ENCODE data around the gene TNFRSF8.

The TNFRSF8 gene

GRCh38 chr1:12167493-12168429, 104.7 kb downstream of the TNFRSF8 start:
- DNase-seq (ENCODE audit: insufficient read length, low spot score) (no peak), FAIRE-seq (no peak)
- no peak for TF ChIP-seq CTCF (IDR thresholded peaks at IDR 0.05; ENCODE audit: insufficient read depth, missing control alignments)

GRCh38 chr1:12168451-12169160, 105.5 kb downstream of the TNFRSF8 start:
- no peak for FAIRE-seq

GRCh38 chr1:12169442-12170135, 106.5 kb downstream of the TNFRSF8 start:
- TF ChIP-seq CTCF (IDR thresholded peaks at IDR 0.05; ENCODE audit: insufficient read depth, missing control alignments) = no peak
- FAIRE-seq (no peak), DNase-seq (ENCODE audit: insufficient read length, low spot score) (no peak)

More at GRCh38 chr1:12168451-12169160, 105.5 kb downstream of the TNFRSF8 start:
- no peak for TF ChIP-seq CTCF (IDR thresholded peaks at IDR 0.05; ENCODE audit: insufficient read depth, missing control alignments)
- DNase-seq (ENCODE audit: insufficient read length, low spot score) = no peak

- TF ChIP-seq CTCF (IDR thresholded peaks at IDR 0.05; ENCODE audit: insufficient read depth, missing control alignments) = no peak
- DNase-seq (ENCODE audit: insufficient read length, low spot score) (no peak), FAIRE-seq (no peak)
Observed at GRCh38 chr1:12170263-12170671, 107.2 kb downstream of the TNFRSF8 start.

- DNase-seq (ENCODE audit: insufficient read length, low spot score) (no peak), FAIRE-seq (no peak)
- TF ChIP-seq CTCF (IDR thresholded peaks at IDR 0.05; ENCODE audit: insufficient read depth, missing control alignments) = no peak
Observed at GRCh38 chr1:12171206-12172041, 108.3 kb downstream of the TNFRSF8 start.

- no peak for TF ChIP-seq CTCF (IDR thresholded peaks at IDR 0.05; ENCODE audit: insufficient read depth, missing control alignments)
- DNase-seq (ENCODE audit: insufficient read length, low spot score) = no peak
- no peak for FAIRE-seq
Observed at GRCh38 chr1:12172042-12172851, 109.1 kb downstream of the TNFRSF8 start.

All from D721Med (cell line).